NCI-H2227 (cell line): ENCODE results near the gene SH3GL3.

Source experiments
- DNase-seq: peaks from one replicate; lab custom pipeline; 2025; ENCODE audit not compliant: unreplicated experiment; lab: John Stamatoyannopoulos, UW

SH3GL3 gene

GRCh38 chr15:83658430-83659416 lies 211.6 kb downstream of the SH3GL3 start:
- DNase-seq = no peak

- no peak for DNase-seq
Measured at GRCh38 chr15:83659417-83659812, 212.3 kb downstream of the SH3GL3 start.

- DNase-seq = no peak
Measured at GRCh38 chr15:83665480-83665879, 218.3 kb downstream of the SH3GL3 start.
